HAP-1 (cell line): Measurements from ENCODE around the gene SLC39A11.
"Not testable (repeated sequence)": the region's sequence is repeated elsewhere in the genome, so short reads cannot be mapped to it uniquely, and the experiment has no call there.

Source experiments
- DNase-seq, 2 experiments: peaks; one replicate each; pipeline ENCODE4 v3.0.0-alpha.2; 2016 to 2020; ENCODE audit warnings: low spot score in 2 of 2
- H3K27me3 ChIP-seq: fragments of 250-450 bp; sonication (Bioruptor Pico); 2 replicates; pipeline ENCODE4 v1.5.1; 2020; ENCODE audit warnings: low read depth, mild to moderate bottlenecking, moderate library complexity
- H3K36me3 ChIP-seq: fragments of 250-450 bp; sonication (Bioruptor Pico); replicated peaks from 2 replicates; pipeline ENCODE4 v1.5.1; 2020; ENCODE audit warnings: mild to moderate bottlenecking
- H3K4me1 ChIP-seq: fragments of 250-450 bp; sonication (Bioruptor Pico); 2 replicates; pipeline ENCODE4 v1.5.1; 2020; ENCODE audit warnings: mild to moderate bottlenecking
- H3K4me3 ChIP-seq: fragments of 250-450 bp; sonication (Bioruptor Pico); 2 replicates; pipeline ENCODE4 v1.5.1; 2020; ENCODE audit warnings: mild to moderate bottlenecking, moderate library complexity
- H3K9me3 ChIP-seq: fragments of 250-450 bp; sonication (Bioruptor Pico); 2 replicates; pipeline ENCODE4 v1.5.1; 2020; ENCODE audit warnings: mild to moderate bottlenecking, moderate library complexity
- in situ Hi-C: fragments of 300-500 bp; cut with MboI; formaldehyde crosslinking; loops from 3 replicates; pipeline ENCODE4 v1.14.3; 2020; ENCODE audit warnings: low sequenced_read_pairs, inconsistent platforms, mixed read lengths

Gene SLC39A11

DNA sequence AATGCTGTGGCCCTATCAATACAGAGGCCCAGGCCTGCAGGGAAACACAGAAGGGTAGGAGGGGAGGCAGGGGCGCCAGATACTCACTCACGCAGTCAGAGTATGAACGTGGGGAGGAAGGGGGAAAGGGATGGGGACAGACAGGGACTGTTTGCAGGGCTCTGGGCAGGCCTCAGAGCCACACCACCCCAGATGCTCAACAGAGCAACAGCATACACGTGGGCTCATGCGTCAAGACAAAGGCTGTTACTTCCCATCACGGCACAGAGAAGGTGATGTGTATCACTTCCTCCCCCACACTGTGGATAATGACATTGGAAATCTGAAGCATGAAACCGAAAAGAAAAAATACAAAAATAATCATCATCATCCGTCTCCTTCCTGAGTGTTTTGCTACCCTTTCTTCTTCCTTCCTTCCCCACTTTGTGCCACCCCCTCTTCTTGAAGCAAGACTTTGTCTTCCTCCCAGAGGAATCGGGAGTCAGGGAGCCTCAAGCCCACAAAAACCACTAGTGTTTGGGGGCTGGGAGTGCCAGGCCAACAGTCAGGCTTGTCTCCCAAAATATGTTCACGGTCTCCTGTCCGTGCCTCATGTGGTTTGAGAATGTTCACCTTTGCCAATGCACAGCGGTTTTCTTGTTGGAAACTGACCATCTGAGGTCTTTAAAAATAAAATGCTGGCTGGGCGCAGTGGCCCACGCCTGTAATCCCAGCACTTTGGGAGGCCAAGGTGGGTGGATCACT lies 20.1 kb downstream of the SLC39A11 start:
- H3K36me3 ChIP-seq: no peaks in the 10 kb centered on the region
- in situ Hi-C loops: no loop called here
- no peak overlapping the region for H3K4me3 ChIP-seq
- H3K27me3 ChIP-seq: no peaks in the 10 kb centered on the region
- no peaks in the 10 kb centered on the region for H3K9me3 ChIP-seq
- DNase-seq: no peak
- H3K4me1 ChIP-seq: no peaks in the 10 kb centered on the region

DNA sequence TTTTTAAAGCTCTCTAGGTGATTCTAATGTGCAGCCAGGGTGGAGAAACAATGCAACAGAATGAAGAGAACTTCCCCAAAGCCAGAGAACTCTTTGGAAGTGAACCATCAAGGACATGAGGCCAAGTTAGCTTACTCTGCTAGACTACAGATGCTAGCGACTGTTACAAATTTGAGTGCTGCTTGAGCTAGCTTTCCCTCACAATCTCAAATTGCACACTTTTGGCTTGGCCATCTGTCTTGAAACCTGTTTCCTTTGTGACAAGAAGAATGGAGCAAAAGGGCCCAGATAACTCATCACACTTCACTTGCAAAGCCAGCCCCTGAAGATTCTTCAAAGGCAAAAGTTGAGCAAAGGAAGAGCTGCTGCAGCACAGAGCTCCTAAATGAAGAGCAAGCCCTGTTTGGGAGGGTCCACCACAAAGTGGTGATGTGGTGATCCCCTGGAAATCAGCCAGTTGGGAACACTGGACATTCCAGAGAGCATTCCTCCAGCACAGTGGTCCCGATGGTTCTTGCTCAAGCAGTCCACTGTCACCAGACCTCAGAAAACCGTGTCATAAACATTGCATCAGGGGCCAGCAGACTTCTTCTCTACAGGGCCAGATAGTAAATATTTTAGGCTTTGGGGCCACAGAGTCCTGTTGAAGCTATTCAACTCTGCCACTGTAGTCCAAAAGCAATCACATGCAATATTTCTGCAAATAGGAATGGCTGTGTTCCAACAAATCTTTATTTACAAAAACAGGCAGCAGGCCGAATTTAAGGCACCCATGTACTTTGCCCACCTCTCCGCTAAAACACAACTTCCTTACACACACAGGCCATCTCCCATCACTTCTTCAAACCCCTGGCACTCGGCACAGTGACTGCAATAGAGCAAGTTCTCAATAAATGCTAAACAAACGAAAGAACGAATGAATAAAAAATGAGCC lies 21.2 kb downstream of the SLC39A11 start:
- in situ Hi-C loops: no loop called here
- no peak for DNase-seq
- Histone ChIP-seq H3K9me3 (no peaks in the 10 kb centered on the region), H3K4me3 (no peak overlapping the region), H3K36me3 (no peaks in the 10 kb centered on the region), H3K4me1 (no peaks in the 10 kb centered on the region), H3K27me3 (no peaks in the 10 kb centered on the region)

DNA sequence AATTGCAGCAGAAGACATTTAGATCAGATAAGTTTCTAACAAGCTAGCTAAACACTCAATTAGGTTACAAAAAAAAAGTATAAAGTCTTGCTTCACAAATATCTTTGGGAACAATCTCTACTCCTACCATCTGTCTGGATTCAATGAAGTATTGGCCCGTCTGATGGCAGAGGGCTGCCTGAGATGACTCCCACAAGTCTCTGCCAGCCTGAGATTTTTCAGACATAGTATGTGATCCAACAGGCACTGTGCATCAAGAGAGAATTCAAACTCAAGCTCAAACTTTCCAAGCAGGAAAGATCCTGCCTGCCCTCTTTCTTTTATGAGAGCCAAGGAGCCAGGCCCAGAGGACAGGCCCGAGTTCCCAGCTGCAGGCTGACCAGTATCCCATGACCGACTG lies 22.6 kb downstream of the SLC39A11 start:
- DNase-seq: no peak
- in situ Hi-C loops: no loop called here
- no peaks in the 10 kb centered on the region for H3K36me3 ChIP-seq

GRCh38 chr17:73069164-73069770 lies 23.2 kb downstream of the SLC39A11 start:
- Histone ChIP-seq H3K4me1 (no peaks in the 10 kb centered on the region), H3K27me3 (no peaks in the 10 kb centered on the region), H3K9me3 (no peaks in the 10 kb centered on the region), H3K4me3 (no peak overlapping the region), H3K36me3 (no peaks in the 10 kb centered on the region)
- DNase-seq: peak in 1 of 2 experiments; percentile 13
- in situ Hi-C loops: no loop called here

More for the DNA sequence above, 22.6 kb downstream of the SLC39A11 start:
- H3K4me3 ChIP-seq: no peak overlapping the region
- no peaks in the 10 kb centered on the region for H3K9me3 ChIP-seq
- H3K4me1 ChIP-seq: no peaks in the 10 kb centered on the region
- no peaks in the 10 kb centered on the region for H3K27me3 ChIP-seq

DNA sequence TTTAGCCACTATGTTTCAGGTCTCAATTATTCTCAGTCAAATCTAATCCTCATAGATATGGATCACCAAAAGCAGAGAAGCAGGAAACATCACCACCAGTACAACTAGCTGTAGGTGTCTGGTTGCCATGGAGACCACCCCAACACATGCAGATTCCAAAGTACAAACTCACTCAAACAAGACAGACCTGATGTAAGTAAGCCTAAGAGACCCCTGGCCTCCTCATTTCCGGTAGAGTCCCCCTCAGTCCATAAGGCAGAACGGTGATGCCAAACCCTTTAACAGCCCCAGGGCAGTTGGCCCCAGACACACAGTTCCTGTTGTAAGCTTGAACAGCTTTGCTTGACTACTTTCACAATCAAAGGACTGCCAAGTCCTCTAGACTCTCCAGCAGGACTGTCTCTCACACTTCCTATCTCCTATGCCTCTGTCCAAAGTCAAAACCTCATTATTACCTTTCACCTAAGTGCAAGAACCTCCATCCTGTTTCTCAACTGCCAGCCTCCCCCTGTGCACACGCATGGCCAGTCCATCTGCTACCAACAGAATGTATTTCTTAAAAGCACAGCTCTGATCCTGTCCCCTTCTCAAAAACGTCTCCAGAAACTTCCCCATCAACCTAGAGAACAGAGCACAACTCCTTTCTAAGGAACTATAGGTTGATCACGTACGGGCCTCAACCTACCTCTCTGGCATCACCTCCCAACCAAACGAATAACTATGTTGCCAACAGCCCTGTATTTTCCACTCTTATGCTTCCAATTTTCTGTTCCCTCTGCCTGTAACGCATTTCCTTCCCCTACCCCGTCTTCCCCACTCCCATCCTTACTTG lies 23.9 kb downstream of the SLC39A11 start:
- Histone ChIP-seq H3K36me3 (no peaks in the 10 kb centered on the region), H3K27me3 (no peaks in the 10 kb centered on the region), H3K9me3 (no peaks in the 10 kb centered on the region), H3K4me3 (no peak overlapping the region), H3K4me1 (no peaks in the 10 kb centered on the region)
- in situ Hi-C loops: no loop called here
- no peak for DNase-seq

GRCh38 chr17:73067699-73068098 lies 24.8 kb downstream of the SLC39A11 start:
- H3K9me3 ChIP-seq, H3K36me3 ChIP-seq, DNase-seq, H3K4me3 ChIP-seq, H3K27me3 ChIP-seq, H3K4me1 ChIP-seq, in situ Hi-C loops: not testable (repeated sequence)

GRCh38 chr17:73067075-73067474 lies 25.4 kb downstream of the SLC39A11 start:
- no peak for DNase-seq
- Histone ChIP-seq H3K9me3 (no peaks in the 10 kb centered on the region), H3K4me1 (no peaks in the 10 kb centered on the region), H3K36me3 (no peaks in the 10 kb centered on the region), H3K27me3 (no peaks in the 10 kb centered on the region), H3K4me3 (no peak overlapping the region)
- in situ Hi-C loops: no loop called here

GRCh38 chr17:73066148-73066884 lies 26.2 kb downstream of the SLC39A11 start:
- no peaks in the 10 kb centered on the region for H3K9me3 ChIP-seq
- H3K4me1 ChIP-seq: no peaks in the 10 kb centered on the region
- no peak overlapping the region for H3K4me3 ChIP-seq
- no peaks in the 10 kb centered on the region for H3K27me3 ChIP-seq
- in situ Hi-C loops: no loop called here
- H3K36me3 ChIP-seq: no peaks in the 10 kb centered on the region
- DNase-seq: no peak

GRCh38 chr17:73065376-73065775 lies 27.1 kb downstream of the SLC39A11 start:
- Histone ChIP-seq H3K27me3 (no peaks in the 10 kb centered on the region), H3K36me3 (no peaks in the 10 kb centered on the region), H3K4me1 (no peaks in the 10 kb centered on the region), H3K4me3 (no peak overlapping the region), H3K9me3 (no peaks in the 10 kb centered on the region)
- DNase-seq: no peak
- in situ Hi-C loops: no loop called here

GRCh38 chr17:73064084-73064938 lies 28.2 kb downstream of the SLC39A11 start:
- no peaks in the 10 kb centered on the region for H3K27me3 ChIP-seq
- in situ Hi-C loops: no loop called here
- no peaks in the 10 kb centered on the region for H3K9me3 ChIP-seq
- DNase-seq: no peak
- no peaks in the 10 kb centered on the region for H3K4me1 ChIP-seq
- H3K4me3 ChIP-seq: no peak overlapping the region
- H3K36me3 ChIP-seq: no peaks in the 10 kb centered on the region

DNA sequence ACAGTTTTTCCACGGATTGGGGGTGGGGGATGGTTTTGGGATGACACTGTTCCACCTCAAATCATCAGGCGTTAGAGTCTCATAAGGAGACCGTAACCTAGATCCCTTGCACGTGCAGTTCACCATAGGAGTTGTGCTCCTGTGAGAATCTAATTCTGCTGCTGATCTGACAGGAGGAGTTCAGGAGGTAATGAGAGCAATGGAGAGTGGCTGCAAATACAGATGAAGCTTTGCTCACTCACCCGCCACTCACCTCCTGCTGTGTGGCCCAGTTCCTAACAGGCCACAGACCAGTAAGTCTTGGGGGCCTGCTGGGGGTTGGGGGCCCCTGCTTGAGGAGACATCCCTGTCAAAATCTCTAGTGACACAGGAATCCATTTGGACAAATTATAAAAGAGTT lies 29.8 kb downstream of the SLC39A11 start:
- H3K4me1 ChIP-seq: no peaks in the 10 kb centered on the region
- in situ Hi-C loops: no loop called here
- no peak overlapping the region for H3K4me3 ChIP-seq
- H3K36me3 ChIP-seq: no peaks in the 10 kb centered on the region
- DNase-seq: no peak
- H3K9me3 ChIP-seq: no peaks in the 10 kb centered on the region
- no peaks in the 10 kb centered on the region for H3K27me3 ChIP-seq

DNA sequence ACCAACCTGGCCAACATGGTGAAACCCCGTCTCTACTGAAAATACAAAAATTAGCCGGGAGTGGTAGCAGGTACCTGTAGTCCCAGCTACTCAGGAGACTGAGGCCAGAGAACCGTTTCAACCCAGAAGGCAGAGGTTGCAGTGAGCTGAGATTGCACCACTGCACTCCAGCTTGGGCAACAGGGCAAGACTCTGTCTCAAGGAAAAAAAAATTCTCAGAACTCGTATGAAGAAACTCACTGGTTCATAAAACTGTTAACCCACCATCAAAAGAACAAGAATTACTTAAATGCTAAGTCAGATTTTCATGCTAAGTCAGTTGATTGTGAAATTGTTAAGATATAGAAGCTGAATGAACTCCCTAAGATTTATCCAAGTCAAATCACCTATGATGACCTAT lies 31.3 kb downstream of the SLC39A11 start:
- H3K9me3 ChIP-seq: no peaks in the 10 kb centered on the region
- no peaks in the 10 kb centered on the region for H3K36me3 ChIP-seq
- H3K27me3 ChIP-seq: no peaks in the 10 kb centered on the region
- no peaks in the 10 kb centered on the region for H3K4me1 ChIP-seq
- DNase-seq: no peak
- in situ Hi-C loops: no loop called here
- no peak overlapping the region for H3K4me3 ChIP-seq
